Subcutaneous abdominal adipose tissue (tissue), 5 donors: Measurements from ENCODE around the gene GALNT8.
"Not testable (repeated sequence)": the region's sequence is repeated elsewhere in the genome, so short reads cannot be mapped to it uniquely, and the experiment has no call there.

Source experiments
- H3K27ac ChIP-seq: one replicate; pipeline ENCODE4 v1.7.0; 2013; ENCODE audit warnings: low read depth, mild to moderate bottlenecking, inconsistent platforms, low read length, moderate library complexity
- H3K27me3 ChIP-seq, 5 donors: one replicate each; pipeline ENCODE4 v1.7.0; 2013; ENCODE audit warnings: low read length in 5 of 5, inconsistent platforms in 1 of 5; ENCODE audit not compliant: control insufficient read depth in 5 of 5, insufficient read depth in 4 of 5
- H3K36me3 ChIP-seq, 5 donors: one replicate each; pipeline ENCODE4 v1.7.0; 2013; ENCODE audit warnings: low read length in 5 of 5; ENCODE audit not compliant: control insufficient read depth in 5 of 5, insufficient read depth in 5 of 5
- H3K4me1 ChIP-seq, 5 donors: one replicate each; pipeline ENCODE4 v1.7.0; 2013; ENCODE audit warnings: low read length in 5 of 5, mild to moderate bottlenecking in 3 of 5, moderate library complexity in 1 of 5; ENCODE audit not compliant: control insufficient read depth in 5 of 5, insufficient read depth in 5 of 5
- H3K4me3 ChIP-seq, 5 donors: one replicate each; pipeline ENCODE4 v1.7.0; 2013; ENCODE audit warnings: low read length in 5 of 5, low read depth in 1 of 5
- H3K9ac ChIP-seq, 5 donors: one replicate each; pipeline ENCODE4 v1.7.0; 2013; ENCODE audit warnings: low read length in 5 of 5, mild to moderate bottlenecking in 4 of 5, moderate library complexity in 3 of 5
- H3K9me3 ChIP-seq, 5 donors: one replicate each; pipeline ENCODE4 v1.7.0; 2013; ENCODE audit warnings: low read length in 5 of 5; ENCODE audit not compliant: control insufficient read depth in 5 of 5
- donor health status: healthy.
- donor health status: healthy.
- donor health status: healthy.
- donor health status: healthy.
- donor health status: healthy.

GALNT8 gene

GRCh38 chr12:4710113-4710512, 10.1 kb upstream of the GALNT8 start:
- Histone ChIP-seq H3K27me3 (no peaks in the 10 kb centered on the region), H3K4me3 (no peak overlapping the region), H3K4me1 (no peaks in the 10 kb centered on the region), H3K9ac (no peak overlapping the region), H3K9me3 (no peaks in the 10 kb centered on the region), H3K36me3 (no peaks in the 10 kb centered on the region), H3K27ac (no peak overlapping the region)

GRCh38 chr12:4714879-4715278, 5.3 kb upstream of the GALNT8 start:
- H3K27ac ChIP-seq: no peak overlapping the region
- H3K4me1 ChIP-seq: no peaks in the 10 kb centered on the region
- no peak overlapping the region for H3K9ac ChIP-seq
- no peaks in the 10 kb centered on the region for H3K36me3 ChIP-seq
- H3K9me3 ChIP-seq: no peaks in the 10 kb centered on the region
- peaks cover 0 to 4% (median 0%) of the 10 kb centered on the region in 5 donors for H3K27me3 ChIP-seq
- H3K4me3 ChIP-seq: no peak overlapping the region

- H3K27ac ChIP-seq: no peak overlapping the region
- H3K4me3 ChIP-seq: no peak overlapping the region
- H3K9ac ChIP-seq: no peak overlapping the region
- H3K4me1 ChIP-seq: no peaks in the 10 kb centered on the region
- no peaks in the 10 kb centered on the region for H3K36me3 ChIP-seq
- H3K27me3 ChIP-seq: peaks cover 0 to 10% (median 0%) of the 10 kb centered on the region in 5 donors
- no peaks in the 10 kb centered on the region for H3K9me3 ChIP-seq
Observed at GRCh38 chr12:4717806-4718205, 2.4 kb upstream of the GALNT8 start.

- Histone ChIP-seq H3K4me1 (no peaks in the 10 kb centered on the region), H3K27ac (no peak overlapping the region), H3K36me3 (no peaks in the 10 kb centered on the region), H3K4me3 (no peak overlapping the region), H3K27me3 (peaks cover 0 to 10% (median 0%) of the 10 kb centered on the region in 5 donors), H3K9me3 (no peaks in the 10 kb centered on the region), H3K9ac (no peak overlapping the region)
Observed at GRCh38 chr12:4720637-4720995, 416 bp downstream of the GALNT8 start.

- not testable (repeated sequence) for H3K9ac ChIP-seq, H3K27ac ChIP-seq, H3K9me3 ChIP-seq, H3K4me3 ChIP-seq, H3K36me3 ChIP-seq, H3K4me1 ChIP-seq
- peaks cover 0 to 10% (median 0%) of the 10 kb centered on the region in 5 donors for H3K27me3 ChIP-seq
Observed at GRCh38 chr12:4721587-4721986, 1.4 kb downstream of the GALNT8 start.

GRCh38 chr12:4723226-4723625, 3.0 kb downstream of the GALNT8 start:
- Histone ChIP-seq H3K27me3 (peaks cover 0 to 10% (median 0%) of the 10 kb centered on the region in 5 donors), H3K9ac (no peak overlapping the region), H3K36me3 (no peaks in the 10 kb centered on the region), H3K4me3 (no peak overlapping the region), H3K9me3 (no peaks in the 10 kb centered on the region), H3K4me1 (no peaks in the 10 kb centered on the region), H3K27ac (no peak overlapping the region)

GRCh38 chr12:4725057-4725456, 4.9 kb downstream of the GALNT8 start:
- Histone ChIP-seq H3K27ac (no peak overlapping the region), H3K4me3 (no peak overlapping the region)

GRCh38 chr12:4734625-4735340, 14.6 kb downstream of the GALNT8 start:
- Histone ChIP-seq H3K9me3 (no peaks in the 10 kb centered on the region), H3K4me3 (no peak overlapping the region), H3K27ac (no peak overlapping the region), H3K27me3 (no peaks in the 10 kb centered on the region), H3K4me1 (peaks cover 0 to 3% (median 0%) of the 10 kb centered on the region in 5 donors), H3K36me3 (no peaks in the 10 kb centered on the region), H3K9ac (no peak overlapping the region)

More at GRCh38 chr12:4725057-4725456, 4.9 kb downstream of the GALNT8 start:
- Histone ChIP-seq H3K9me3 (no peaks in the 10 kb centered on the region), H3K4me1 (no peaks in the 10 kb centered on the region), H3K36me3 (no peaks in the 10 kb centered on the region), H3K27me3 (peaks cover 0 to 8% (median 0%) of the 10 kb centered on the region in 5 donors), H3K9ac (no peak overlapping the region)

GRCh38 chr12:4736091-4736490, 15.9 kb downstream of the GALNT8 start:
- Histone ChIP-seq H3K9me3 (no peaks in the 10 kb centered on the region), H3K9ac (no peak overlapping the region), H3K27me3 (no peaks in the 10 kb centered on the region), H3K36me3 (no peaks in the 10 kb centered on the region), H3K4me1 (peaks cover 0 to 3% (median 0%) of the 10 kb centered on the region in 5 donors), H3K27ac (no peak overlapping the region), H3K4me3 (no peak overlapping the region)

- no peak overlapping the region for H3K9ac ChIP-seq
- no peak overlapping the region for H3K27ac ChIP-seq
- H3K4me1 ChIP-seq: peaks cover 0 to 3% (median 0%) of the 10 kb centered on the region in 5 donors
- no peaks in the 10 kb centered on the region for H3K36me3 ChIP-seq
- no peaks in the 10 kb centered on the region for H3K9me3 ChIP-seq
- no peak overlapping the region for H3K4me3 ChIP-seq
- H3K27me3 ChIP-seq: no peaks in the 10 kb centered on the region
Observed at GRCh38 chr12:4738541-4738940, 18.3 kb downstream of the GALNT8 start.
